Medulla oblongata (tissue), 1 donor: Measurements from ENCODE around the gene CD59.
"Not testable (repeated sequence)": the region's sequence is repeated elsewhere in the genome, so short reads cannot be mapped to it uniquely, and the experiment has no call there.

Experiments used
- DNase-seq: peaks from one replicate; pipeline ENCODE4 v3.0.0-alpha.2; 2015; ENCODE audit errors: extremely low spot score

The CD59 gene

GRCh38 chr11:33667819-33668467 is 68.3 kb downstream of the CD59 start:
- DNase-seq, result no peak

- DNase-seq, result no peak
These were observed 70.7 kb downstream of the CD59 start for GRCh38 chr11:33665350-33666106.

- no peak for DNase-seq
These were observed 71.4 kb downstream of the CD59 start for GRCh38 chr11:33664827-33665226.

- DNase-seq, result no peak
These were observed 72.1 kb downstream of the CD59 start for GRCh38 chr11:33664166-33664565.

- DNase-seq, result no peak
These were observed 73.1 kb downstream of the CD59 start for GRCh38 chr11:33663121-33663520.

- not testable (repeated sequence) for DNase-seq
These were observed 74.7 kb downstream of the CD59 start for GRCh38 chr11:33661526-33661925.

- DNase-seq, result no peak
These were observed 75.3 kb downstream of the CD59 start for GRCh38 chr11:33660962-33661361.

- DNase-seq, result no peak
These were observed 76.7 kb downstream of the CD59 start for GRCh38 chr11:33659370-33660139.

GRCh38 chr11:33658195-33658900 is 77.9 kb downstream of the CD59 start:
- DNase-seq, result no peak

- DNase-seq, result no peak
These were observed 78.5 kb downstream of the CD59 start for GRCh38 chr11:33657757-33658156.

- no peak for DNase-seq
These were observed 79.5 kb downstream of the CD59 start for GRCh38 chr11:33656768-33657167.

- no peak for DNase-seq
These were observed 80.2 kb downstream of the CD59 start for GRCh38 chr11:33655842-33656600.

- DNase-seq, result no peak
These were observed 81.6 kb downstream of the CD59 start for GRCh38 chr11:33654594-33654993.
